Right lobe of liver (tissue), 4 donors: Measurements from ENCODE around the gene CUL7.

Experiments
- POLR2A ChIP-seq: fragments of 450-650 bp; IDR thresholded peaks from one replicate; pipeline ENCODE4 v1.6.1; 2017; ENCODE audit warnings: antibody characterized with exemption, mild to moderate bottlenecking
- TF ChIP-seq, protein P1 (sequence below), 4 donors: fragments of 200-600 bp in 3 of 4; fragments of 450-650 bp in 1 of 4; IDR thresholded peaks; one replicate each; pipeline versions ENCODE4 v1.5.1 to v1.8.0; 2016 to 2022; ENCODE audit warnings: antibody characterized with exemption in 4 of 4, mild to moderate bottlenecking in 2 of 4
- donor health status: DM: no; HTN: no; CAD: no.
- donor health status: DM: no; HTN: no; CAD: no.
- donor health status: DM: no; HTN: yes; CAD: no.

DNA sequence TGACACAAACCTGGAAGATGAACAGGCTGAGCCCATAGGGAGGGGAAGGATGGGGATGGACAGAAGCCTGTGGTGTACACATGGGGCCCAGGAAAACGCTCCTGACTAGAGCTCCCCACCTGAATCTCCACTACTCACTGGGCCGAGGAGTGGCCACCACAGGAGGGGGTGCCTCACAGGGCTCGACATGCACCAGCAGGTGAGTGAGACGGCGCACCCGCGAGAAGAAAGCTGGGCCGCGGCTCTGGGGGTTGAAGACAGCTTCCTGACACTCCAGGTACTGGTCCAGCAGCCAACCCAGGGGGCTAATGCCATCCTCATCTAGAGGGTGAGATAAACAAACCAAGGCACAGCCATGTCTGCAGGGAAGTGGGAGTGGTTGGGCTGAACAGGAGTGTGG lies 10.3 kb downstream of the CUL7 start:
- TF ChIP-seq, protein P1, sequence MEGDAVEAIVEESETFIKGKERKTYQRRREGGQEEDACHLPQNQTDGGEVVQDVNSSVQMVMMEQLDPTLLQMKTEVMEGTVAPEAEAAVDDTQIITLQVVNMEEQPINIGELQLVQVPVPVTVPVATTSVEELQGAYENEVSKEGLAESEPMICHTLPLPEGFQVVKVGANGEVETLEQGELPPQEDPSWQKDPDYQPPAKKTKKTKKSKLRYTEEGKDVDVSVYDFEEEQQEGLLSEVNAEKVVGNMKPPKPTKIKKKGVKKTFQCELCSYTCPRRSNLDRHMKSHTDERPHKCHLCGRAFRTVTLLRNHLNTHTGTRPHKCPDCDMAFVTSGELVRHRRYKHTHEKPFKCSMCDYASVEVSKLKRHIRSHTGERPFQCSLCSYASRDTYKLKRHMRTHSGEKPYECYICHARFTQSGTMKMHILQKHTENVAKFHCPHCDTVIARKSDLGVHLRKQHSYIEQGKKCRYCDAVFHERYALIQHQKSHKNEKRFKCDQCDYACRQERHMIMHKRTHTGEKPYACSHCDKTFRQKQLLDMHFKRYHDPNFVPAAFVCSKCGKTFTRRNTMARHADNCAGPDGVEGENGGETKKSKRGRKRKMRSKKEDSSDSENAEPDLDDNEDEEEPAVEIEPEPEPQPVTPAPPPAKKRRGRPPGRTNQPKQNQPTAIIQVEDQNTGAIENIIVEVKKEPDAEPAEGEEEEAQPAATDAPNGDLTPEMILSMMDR (IDR thresholded peaks at IDR 0.05) = no peak
- TF ChIP-seq POLR2A = no peak
